ENCODE measurements around the gene CCR5.
"Not testable (repeated sequence)": the region's sequence is repeated elsewhere in the genome, so short reads cannot be mapped to it uniquely, and the experiment has no call there.

CCR5 gene

GRCh38 chr3:46375218-46375617 is 4.5 kb downstream of the CCR5 start:
- H3K4me1 ChIP-seq (ENCODE audit: control insufficient read depth, insufficient read depth, low read length), result peaks cover 3% of the 10 kb centered on the region

DNA sequence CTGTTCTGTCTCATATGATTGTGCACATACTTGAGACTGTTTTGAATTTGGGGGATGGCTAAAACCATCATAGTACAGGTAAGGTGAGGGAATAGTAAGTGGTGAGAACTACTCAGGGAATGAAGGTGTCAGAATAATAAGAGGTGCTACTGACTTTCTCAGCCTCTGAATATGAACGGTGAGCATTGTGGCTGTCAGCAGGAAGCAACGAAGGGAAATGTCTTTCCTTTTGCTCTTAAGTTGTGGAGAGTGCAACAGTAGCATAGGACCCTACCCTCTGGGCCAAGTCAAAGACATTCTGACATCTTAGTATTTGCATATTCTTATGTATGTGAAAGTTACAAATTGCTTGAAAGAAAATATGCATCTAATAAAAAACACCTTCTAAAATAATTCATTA is 5.1 kb downstream of the CCR5 start:
- Histone ChIP-seq H3K27me3 (ENCODE audit: control insufficient read depth, insufficient read depth, low read length) (no peaks in the 10 kb centered on the region), H3K4me3 (ENCODE audit: low read depth, low read length) (no peak overlapping the region), H3K36me3 (ENCODE audit: control insufficient read depth, insufficient read depth, low read length) (no peaks in the 10 kb centered on the region), H3K9ac (ENCODE audit: low read depth, low read length) (no peak overlapping the region), H3K9me3 (ENCODE audit: control insufficient read depth, insufficient read depth, low read length) (no peaks in the 10 kb centered on the region), H3K4me1 (ENCODE audit: control insufficient read depth, insufficient read depth, low read length) (peaks cover 4% of the 10 kb centered on the region)

More at GRCh38 chr3:46375218-46375617, 4.5 kb downstream of the CCR5 start:
- Histone ChIP-seq H3K36me3 (ENCODE audit: control insufficient read depth, insufficient read depth, low read length) (no peaks in the 10 kb centered on the region), H3K4me3 (ENCODE audit: low read depth, low read length) (no peak overlapping the region), H3K9ac (ENCODE audit: low read depth, low read length) (no peak overlapping the region), H3K9me3 (ENCODE audit: control insufficient read depth, insufficient read depth, low read length) (no peaks in the 10 kb centered on the region), H3K27me3 (ENCODE audit: control insufficient read depth, insufficient read depth, low read length) (no peaks in the 10 kb centered on the region)

GRCh38 chr3:46378426-46378942 is 7.7 kb downstream of the CCR5 start:
- Histone ChIP-seq H3K9me3 (ENCODE audit: control insufficient read depth, insufficient read depth, low read length) (no peaks in the 10 kb centered on the region), H3K27me3 (ENCODE audit: control insufficient read depth, insufficient read depth, low read length) (no peaks in the 10 kb centered on the region), H3K4me1 (ENCODE audit: control insufficient read depth, insufficient read depth, low read length) (peaks cover 4% of the 10 kb centered on the region), H3K4me3 (ENCODE audit: low read depth, low read length) (no peak overlapping the region), H3K36me3 (ENCODE audit: control insufficient read depth, insufficient read depth, low read length) (no peaks in the 10 kb centered on the region), H3K9ac (ENCODE audit: low read depth, low read length) (no peak overlapping the region)

- H3K36me3 ChIP-seq (ENCODE audit: control insufficient read depth, insufficient read depth, low read length), result no peaks in the 10 kb centered on the region
- no peak overlapping the region for H3K9ac ChIP-seq (ENCODE audit: low read depth, low read length)
- H3K27me3 ChIP-seq (ENCODE audit: control insufficient read depth, insufficient read depth, low read length), result no peaks in the 10 kb centered on the region
- H3K9me3 ChIP-seq (ENCODE audit: control insufficient read depth, insufficient read depth, low read length), result no peaks in the 10 kb centered on the region
- peaks cover 6% of the 10 kb centered on the region for H3K4me1 ChIP-seq (ENCODE audit: control insufficient read depth, insufficient read depth, low read length)
- H3K4me3 ChIP-seq (ENCODE audit: low read depth, low read length), result no peak overlapping the region
Measured at GRCh38 chr3:46380471-46381221, 9.9 kb downstream of the CCR5 start.

DNA sequence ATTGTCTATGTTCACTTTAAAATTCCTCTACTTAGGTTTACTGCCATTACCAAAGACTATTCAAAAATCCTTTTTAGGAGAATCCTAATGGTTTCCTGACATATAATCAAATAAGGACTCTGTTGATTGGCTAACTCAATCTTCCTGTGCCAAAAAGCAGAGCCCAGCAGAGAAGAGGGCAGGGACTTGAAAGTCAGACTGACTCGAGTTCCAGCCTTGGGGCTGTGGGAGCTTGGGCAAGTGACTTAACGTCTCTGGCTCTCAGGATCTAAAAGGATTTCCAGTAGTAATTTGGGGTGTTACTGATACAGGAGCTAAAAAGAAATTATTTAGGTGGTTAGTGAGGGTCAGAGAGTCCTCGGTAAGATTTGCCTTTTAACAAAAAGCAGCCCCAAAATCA is 10.9 kb downstream of the CCR5 start:
- Histone ChIP-seq H3K4me3 (ENCODE audit: low read depth, low read length) (no peak overlapping the region), H3K4me1 (ENCODE audit: control insufficient read depth, insufficient read depth, low read length) (peaks cover 6% of the 10 kb centered on the region), H3K9me3 (ENCODE audit: control insufficient read depth, insufficient read depth, low read length) (no peaks in the 10 kb centered on the region), H3K9ac (ENCODE audit: low read depth, low read length) (no peak overlapping the region), H3K36me3 (ENCODE audit: control insufficient read depth, insufficient read depth, low read length) (no peaks in the 10 kb centered on the region), H3K27me3 (ENCODE audit: control insufficient read depth, insufficient read depth, low read length) (no peaks in the 10 kb centered on the region)

- no peaks in the 10 kb centered on the region for H3K9me3 ChIP-seq (ENCODE audit: control insufficient read depth, insufficient read depth, low read length)
- no peak overlapping the region for H3K4me3 ChIP-seq (ENCODE audit: low read depth, low read length)
- peaks cover 6% of the 10 kb centered on the region for H3K4me1 ChIP-seq (ENCODE audit: control insufficient read depth, insufficient read depth, low read length)
- H3K9ac ChIP-seq (ENCODE audit: low read depth, low read length), result no peak overlapping the region
- H3K27me3 ChIP-seq (ENCODE audit: control insufficient read depth, insufficient read depth, low read length), result no peaks in the 10 kb centered on the region
- H3K36me3 ChIP-seq (ENCODE audit: control insufficient read depth, insufficient read depth, low read length), result no peaks in the 10 kb centered on the region
Measured at GRCh38 chr3:46383211-46383950, 12.6 kb downstream of the CCR5 start.

DNA sequence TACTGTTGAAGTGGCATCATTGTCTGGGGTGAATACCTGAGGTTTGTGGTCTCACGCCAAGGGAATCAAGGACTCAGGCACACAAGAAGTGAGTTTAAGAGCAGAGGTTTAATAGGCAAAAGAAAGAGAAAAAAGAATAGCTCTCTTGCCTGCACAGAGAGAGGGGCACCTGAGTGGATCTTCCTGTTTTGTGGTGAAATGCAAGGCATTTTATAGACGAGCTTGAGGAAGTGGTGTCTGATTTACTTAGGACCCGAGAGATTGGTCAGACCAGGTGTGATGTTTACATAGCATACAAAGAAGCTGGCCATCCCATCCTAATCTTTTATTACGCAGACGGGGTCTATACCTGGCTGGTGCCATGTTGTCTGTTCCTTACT is 13.2 kb downstream of the CCR5 start:
- no peak overlapping the region for H3K9ac ChIP-seq (ENCODE audit: low read depth, low read length)
- no peaks in the 10 kb centered on the region for H3K9me3 ChIP-seq (ENCODE audit: control insufficient read depth, insufficient read depth, low read length)
- H3K27me3 ChIP-seq (ENCODE audit: control insufficient read depth, insufficient read depth, low read length), result no peaks in the 10 kb centered on the region
- peaks cover 6% of the 10 kb centered on the region for H3K4me1 ChIP-seq (ENCODE audit: control insufficient read depth, insufficient read depth, low read length)
- H3K36me3 ChIP-seq (ENCODE audit: control insufficient read depth, insufficient read depth, low read length), result no peaks in the 10 kb centered on the region
- H3K4me3 ChIP-seq (ENCODE audit: low read depth, low read length), result no peak overlapping the region

DNA sequence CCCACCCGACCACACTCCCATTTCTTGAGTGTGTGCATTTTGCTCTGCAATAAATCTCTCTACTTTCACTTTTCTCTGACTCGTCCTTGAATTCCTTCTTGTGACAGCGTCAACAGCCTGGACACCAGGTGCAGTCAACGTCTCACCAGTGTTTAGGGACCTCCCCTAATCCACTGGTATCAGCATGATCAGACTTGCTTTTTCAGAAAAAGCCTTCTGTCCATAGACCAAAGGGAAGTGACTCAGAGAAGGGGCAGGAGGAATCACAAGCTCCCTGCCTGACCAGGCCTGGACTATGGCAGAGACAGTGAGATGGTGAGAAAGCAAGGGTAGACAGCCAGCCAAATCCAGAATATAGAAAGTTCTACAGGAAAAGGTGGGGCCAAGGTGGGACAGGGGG is 15.5 kb downstream of the CCR5 start:
- no peaks in the 10 kb centered on the region for H3K9me3 ChIP-seq (ENCODE audit: control insufficient read depth, insufficient read depth, low read length)
- peaks cover 2% of the 10 kb centered on the region for H3K4me1 ChIP-seq (ENCODE audit: control insufficient read depth, insufficient read depth, low read length)
- H3K4me3 ChIP-seq (ENCODE audit: low read depth, low read length), result no peak overlapping the region
- H3K36me3 ChIP-seq (ENCODE audit: control insufficient read depth, insufficient read depth, low read length), result no peaks in the 10 kb centered on the region
- H3K9ac ChIP-seq (ENCODE audit: low read depth, low read length), result no peak overlapping the region
- no peaks in the 10 kb centered on the region for H3K27me3 ChIP-seq (ENCODE audit: control insufficient read depth, insufficient read depth, low read length)

GRCh38 chr3:46388847-46389246 is 18.1 kb downstream of the CCR5 start:
- H3K27me3 ChIP-seq (ENCODE audit: control insufficient read depth, insufficient read depth, low read length); H3K4me1 ChIP-seq (ENCODE audit: control insufficient read depth, insufficient read depth, low read length): not testable (repeated sequence)

DNA sequence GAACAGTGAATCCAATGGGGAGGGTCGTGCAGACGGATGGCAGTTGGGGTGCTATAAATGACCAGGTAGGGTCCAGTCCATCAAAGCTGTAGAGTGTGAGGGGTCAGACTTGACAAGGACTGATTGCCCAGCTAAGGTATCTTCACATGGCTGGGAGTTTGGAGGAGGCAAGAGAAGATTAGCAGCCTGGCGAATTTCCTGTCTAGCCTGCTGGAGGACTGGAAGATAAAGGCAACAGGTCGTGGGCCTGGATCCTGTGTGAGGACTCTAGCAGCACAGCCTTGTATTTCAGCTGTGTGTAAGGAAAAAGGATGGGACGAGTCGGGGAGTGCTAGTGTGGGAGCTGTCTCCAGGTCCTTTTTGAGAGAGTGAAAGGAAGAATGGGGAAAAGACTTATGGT is 18.6 kb downstream of the CCR5 start:
- peaks cover 5% of the 10 kb centered on the region for H3K4me1 ChIP-seq (ENCODE audit: control insufficient read depth, insufficient read depth, low read length)
- H3K9ac ChIP-seq (ENCODE audit: low read depth, low read length), result no peak overlapping the region

More at GRCh38 chr3:46388847-46389246, 18.1 kb downstream of the CCR5 start:
- not testable (repeated sequence) for H3K4me3 ChIP-seq (ENCODE audit: low read depth, low read length); H3K9ac ChIP-seq (ENCODE audit: low read depth, low read length); H3K9me3 ChIP-seq (ENCODE audit: control insufficient read depth, insufficient read depth, low read length); H3K36me3 ChIP-seq (ENCODE audit: control insufficient read depth, insufficient read depth, low read length)

DNA sequence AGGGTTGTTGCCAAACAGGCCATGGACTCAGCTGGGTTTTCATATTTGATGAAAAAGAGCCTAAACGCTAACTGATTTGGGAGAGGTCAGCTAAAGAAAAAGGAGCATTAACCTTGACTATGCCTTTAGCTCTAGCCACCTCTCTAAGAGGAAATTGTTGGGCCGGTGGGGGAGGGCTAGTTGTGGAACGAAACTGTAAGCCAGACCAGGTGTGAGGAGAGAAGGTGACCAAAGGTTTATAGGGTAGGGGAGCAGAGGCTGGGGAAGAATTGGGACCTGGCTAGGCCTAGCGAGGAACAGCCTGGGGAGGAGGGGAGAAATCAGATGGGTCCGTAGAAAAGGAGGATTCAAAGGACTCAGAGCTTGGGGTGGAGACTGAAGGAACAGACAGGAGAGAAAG is 20.8 kb downstream of the CCR5 start:
- not testable (repeated sequence) for H3K4me3 ChIP-seq (ENCODE audit: low read depth, low read length); H3K36me3 ChIP-seq (ENCODE audit: control insufficient read depth, insufficient read depth, low read length); H3K27me3 ChIP-seq (ENCODE audit: control insufficient read depth, insufficient read depth, low read length); H3K9ac ChIP-seq (ENCODE audit: low read depth, low read length); H3K4me1 ChIP-seq (ENCODE audit: control insufficient read depth, insufficient read depth, low read length); H3K9me3 ChIP-seq (ENCODE audit: control insufficient read depth, insufficient read depth, low read length)

More for the DNA sequence above, 18.6 kb downstream of the CCR5 start:
- H3K9me3 ChIP-seq (ENCODE audit: control insufficient read depth, insufficient read depth, low read length), result no peaks in the 10 kb centered on the region
- no peaks in the 10 kb centered on the region for H3K27me3 ChIP-seq (ENCODE audit: control insufficient read depth, insufficient read depth, low read length)
- no peak overlapping the region for H3K4me3 ChIP-seq (ENCODE audit: low read depth, low read length)
- H3K36me3 ChIP-seq (ENCODE audit: control insufficient read depth, insufficient read depth, low read length), result no peaks in the 10 kb centered on the region

GRCh38 chr3:46393011-46393410 is 22.3 kb downstream of the CCR5 start:
- Histone ChIP-seq H3K9me3 (ENCODE audit: control insufficient read depth, insufficient read depth, low read length) (no peaks in the 10 kb centered on the region), H3K9ac (ENCODE audit: low read depth, low read length) (no peak overlapping the region), H3K27me3 (ENCODE audit: control insufficient read depth, insufficient read depth, low read length) (no peaks in the 10 kb centered on the region), H3K4me3 (ENCODE audit: low read depth, low read length) (no peak overlapping the region), H3K36me3 (ENCODE audit: control insufficient read depth, insufficient read depth, low read length) (no peaks in the 10 kb centered on the region), H3K4me1 (ENCODE audit: control insufficient read depth, insufficient read depth, low read length) (peaks cover 3% of the 10 kb centered on the region)
